GM18868 (cell line): ENCODE results near the gene SPAM1.
"Not testable (repeated sequence)": the region's sequence is repeated elsewhere in the genome, so short reads cannot be mapped to it uniquely, and the experiment has no call there.

Experiments
- ATAC-seq: cut with Tn5 transposase; IDR thresholded peaks from one replicate; pipeline ENCODE4 v1.9.1; 2021; ENCODE audit warnings: mild to moderate bottlenecking, moderate library complexity; ENCODE audit not compliant: unreplicated experiment

SPAM1 gene

DNA sequence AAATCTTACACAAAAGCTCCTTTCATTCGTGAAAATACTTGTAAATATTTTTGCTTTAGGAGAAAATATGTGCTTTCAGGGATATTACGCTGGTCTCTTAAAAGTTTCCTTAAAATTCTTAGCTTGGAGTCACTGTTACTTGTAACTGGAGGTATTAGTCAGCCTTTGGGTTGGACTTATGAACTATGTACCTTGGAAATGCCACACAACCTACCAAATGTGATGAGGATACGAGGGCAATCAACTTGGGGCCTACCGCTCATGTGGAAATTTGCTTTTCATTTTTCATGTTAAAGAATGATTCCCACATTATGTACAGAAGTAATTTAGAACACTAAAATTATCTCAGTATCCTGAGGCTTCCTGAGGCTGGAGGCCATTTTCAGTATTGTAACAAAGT lies 23.1 kb downstream of the SPAM1 start:
- ATAC-seq, result no peak

- no peak for ATAC-seq
Measured at GRCh38 chr7:123958186-123958703, 33.2 kb downstream of the SPAM1 start.

DNA sequence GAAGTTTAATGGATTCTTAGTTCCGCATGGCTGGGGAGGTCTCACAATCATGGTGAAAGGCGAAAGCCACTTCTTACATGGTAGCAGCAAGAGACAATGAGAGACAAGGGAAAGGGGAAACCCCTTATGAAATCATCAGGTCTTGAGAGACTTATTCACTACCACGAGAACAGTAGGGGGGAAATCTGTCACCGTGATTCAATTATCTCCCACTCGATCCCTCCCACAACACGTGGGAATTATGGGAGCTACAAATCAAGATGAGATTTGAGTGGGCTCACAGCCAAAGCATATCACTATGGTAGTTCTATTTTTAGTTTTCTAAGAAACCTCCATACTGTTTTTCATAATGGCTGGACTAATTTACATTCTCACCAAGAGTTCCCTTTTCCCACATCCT lies 36.7 kb downstream of the SPAM1 start:
- peak; percentile 53 for ATAC-seq

DNA sequence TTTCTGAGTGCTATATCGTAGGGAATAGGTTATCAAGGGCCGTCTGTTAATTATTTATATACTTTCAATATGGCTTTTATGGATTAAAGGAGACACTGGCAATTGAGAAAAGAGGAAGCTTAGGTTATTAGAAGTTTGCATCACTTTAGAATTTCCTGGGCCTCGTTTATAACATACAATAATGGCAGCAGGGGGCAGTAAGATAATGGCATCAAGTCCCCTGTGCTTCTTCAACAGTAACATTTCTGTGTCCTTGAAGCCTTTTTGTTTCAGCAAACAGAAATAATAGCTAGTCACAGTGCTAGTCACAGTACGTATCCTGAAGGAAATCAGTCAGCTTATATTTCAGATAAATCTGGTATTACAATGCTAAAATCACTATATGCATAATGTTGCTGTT lies 41.9 kb downstream of the SPAM1 start:
- peak; percentile 60 for ATAC-seq

- peak; percentile 58 for ATAC-seq
Measured at GRCh38 chr7:123972045-123972444, 47.0 kb downstream of the SPAM1 start.

- ATAC-seq, result no peak
Measured at GRCh38 chr7:123972831-123973230, 47.8 kb downstream of the SPAM1 start.

- peak; percentile 69 for ATAC-seq
Measured at GRCh38 chr7:123974326-123974908, 49.4 kb downstream of the SPAM1 start.

GRCh38 chr7:123975084-123975483 lies 50.0 kb downstream of the SPAM1 start:
- peak; percentile 41 for ATAC-seq

DNA sequence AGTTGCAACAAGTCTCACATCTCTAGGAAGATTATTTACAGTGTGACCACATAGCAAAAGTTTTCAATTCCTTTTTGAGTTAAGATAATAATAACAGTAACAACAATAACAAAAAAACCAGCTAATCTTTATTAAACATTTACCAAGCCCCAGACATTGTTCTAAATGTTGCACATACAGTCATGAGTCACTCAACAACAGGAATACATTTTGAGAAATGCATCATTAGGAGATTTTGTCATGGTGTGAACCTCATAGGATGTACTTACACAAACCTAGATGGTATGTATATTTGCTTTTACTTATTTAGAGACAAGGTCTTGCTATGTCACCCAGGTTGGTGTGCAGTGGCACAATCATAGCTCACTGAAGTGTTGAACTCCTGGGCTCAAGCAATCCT lies 52.0 kb downstream of the SPAM1 start:
- ATAC-seq, result no peak

DNA sequence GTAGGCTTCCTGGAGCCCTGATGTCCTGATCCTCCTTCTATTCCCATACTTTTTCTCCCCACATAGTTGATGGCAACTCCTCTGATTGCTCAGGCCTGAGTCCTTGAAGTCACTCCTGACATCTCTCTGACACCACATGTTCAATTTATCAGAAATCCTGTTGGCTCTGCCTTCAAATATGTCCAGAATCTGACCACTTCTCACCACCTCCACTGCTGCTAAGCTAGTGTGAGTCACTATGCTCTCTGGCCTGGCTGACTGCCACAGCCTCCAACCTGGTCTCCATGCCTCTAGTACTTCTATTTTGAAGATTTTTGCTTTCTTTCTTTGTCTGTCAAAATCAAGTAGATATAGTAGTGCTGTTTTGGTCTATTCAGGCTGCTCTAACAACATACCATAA lies 54.8 kb downstream of the SPAM1 start:
- ATAC-seq, result no peak

GRCh38 chr7:123987445-123987844 lies 62.4 kb downstream of the SPAM1 start:
- ATAC-seq, result no peak

DNA sequence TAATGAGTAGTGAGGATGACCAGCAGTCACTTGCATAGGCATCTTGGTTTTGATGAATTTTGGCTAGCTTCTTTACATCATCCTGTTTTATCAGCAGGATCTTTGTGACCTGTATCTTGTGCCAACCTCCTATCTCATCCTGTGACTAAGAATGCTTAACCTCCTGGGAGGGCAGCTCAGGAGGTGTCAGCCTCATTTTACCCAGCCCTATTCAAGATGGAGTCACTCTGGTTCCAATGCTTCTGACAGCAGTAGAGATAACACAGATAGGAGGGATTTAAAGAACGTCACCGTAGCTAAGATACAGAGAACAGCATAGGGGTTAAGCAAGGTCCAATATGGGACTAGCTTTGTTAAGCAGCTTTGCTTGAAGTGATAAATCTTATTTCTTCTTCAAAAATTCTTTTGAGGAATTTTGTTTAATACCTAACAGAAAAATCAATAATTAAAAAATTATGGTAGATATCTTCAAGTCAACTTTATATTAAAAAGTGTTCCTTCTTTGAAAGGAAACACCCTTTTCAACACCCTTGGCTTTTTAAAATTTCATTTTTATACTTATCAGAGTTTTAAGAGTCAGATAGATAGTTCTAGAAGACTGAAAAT lies 68.0 kb downstream of the SPAM1 start:
- no peak for ATAC-seq

DNA sequence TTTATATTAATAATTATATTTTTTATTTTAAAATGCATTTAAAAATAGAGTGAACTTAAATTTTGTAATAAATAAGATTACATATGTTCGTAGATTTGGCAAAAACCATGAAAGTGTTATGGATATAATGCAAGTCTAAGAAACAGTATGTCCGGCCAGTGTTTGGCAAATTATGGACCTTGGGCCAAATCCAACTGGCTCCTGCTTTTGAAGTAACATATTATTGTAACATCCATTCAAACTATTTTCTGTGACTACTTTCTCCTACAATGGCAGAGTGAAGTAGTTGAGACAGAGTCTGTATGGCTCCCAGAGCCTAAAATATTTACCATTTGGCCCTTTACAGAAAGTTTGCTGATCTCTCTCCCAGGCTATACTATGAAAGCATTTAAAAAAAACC lies 69.0 kb downstream of the SPAM1 start:
- ATAC-seq, result no peak

DNA sequence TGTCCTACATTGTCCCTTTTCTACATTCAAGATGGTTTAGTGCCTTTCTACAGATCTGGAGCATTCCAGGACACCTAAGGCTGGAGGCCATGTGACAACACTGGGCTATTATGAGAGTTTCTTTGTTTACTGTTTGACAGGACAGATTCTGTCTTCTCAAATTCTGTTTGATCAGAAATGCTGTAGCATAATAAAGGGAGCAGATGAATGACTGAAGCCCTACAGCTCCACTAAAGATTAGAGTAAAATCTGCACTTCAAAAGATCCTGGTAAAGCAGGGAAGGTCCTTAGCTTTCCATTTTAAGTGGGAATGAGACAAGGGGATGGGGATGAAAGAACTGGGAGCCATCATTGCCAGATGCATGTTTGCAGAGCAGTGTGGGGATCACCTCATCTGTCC lies 69.4 kb downstream of the SPAM1 start:
- peak; percentile 22 for ATAC-seq

DNA sequence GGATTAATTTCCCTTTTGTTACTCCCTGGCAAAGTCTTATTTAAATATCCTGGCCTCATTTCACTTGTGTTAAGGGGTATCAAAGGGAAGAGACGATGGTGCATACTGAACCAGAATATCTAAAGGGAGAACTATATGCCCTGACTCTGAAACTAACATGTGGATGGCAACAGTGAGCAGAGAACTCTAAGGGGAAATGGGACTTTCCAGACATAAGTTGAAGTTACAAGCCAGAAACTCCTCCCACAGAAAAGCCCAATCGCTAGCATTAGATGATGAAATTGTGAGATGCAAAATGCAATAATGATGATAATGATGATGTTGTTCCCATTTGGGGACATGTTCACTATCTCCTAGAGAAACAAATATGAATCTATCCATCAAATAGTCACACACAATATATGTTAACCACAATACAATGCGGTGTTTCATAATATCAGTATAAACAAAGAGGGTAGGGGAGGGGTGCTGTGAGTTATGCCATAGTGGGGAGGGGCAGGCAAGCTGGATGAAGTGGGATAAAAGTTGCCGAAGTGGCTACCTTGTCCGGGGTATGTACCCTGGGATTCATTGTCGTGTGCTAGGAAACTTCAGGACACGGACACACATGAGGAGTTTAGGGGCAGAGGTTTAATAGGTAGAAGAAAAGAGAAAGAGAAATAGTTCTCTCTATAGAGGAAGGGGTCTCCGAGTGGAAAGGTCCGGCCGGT lies 70.7 kb downstream of the SPAM1 start:
- peak; percentile 96 for ATAC-seq

DNA sequence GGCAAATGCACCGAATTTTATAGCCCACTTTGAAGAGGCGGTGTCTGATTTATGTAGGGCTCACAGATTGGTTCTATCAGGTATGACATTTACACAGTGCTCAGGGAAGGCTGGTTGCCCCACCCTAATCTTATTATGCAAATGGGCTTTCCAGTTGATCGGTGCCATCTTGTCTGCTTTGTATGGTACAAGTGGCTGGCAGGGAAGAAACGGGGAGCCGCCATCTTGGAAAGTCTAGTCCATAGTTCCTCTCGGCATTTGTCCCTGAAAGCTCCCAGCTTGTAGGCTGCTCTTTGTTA lies 71.2 kb downstream of the SPAM1 start:
- ATAC-seq, result no peak

GRCh38 chr7:123998921-123999320 lies 73.9 kb downstream of the SPAM1 start:
- ATAC-seq, result no peak

DNA sequence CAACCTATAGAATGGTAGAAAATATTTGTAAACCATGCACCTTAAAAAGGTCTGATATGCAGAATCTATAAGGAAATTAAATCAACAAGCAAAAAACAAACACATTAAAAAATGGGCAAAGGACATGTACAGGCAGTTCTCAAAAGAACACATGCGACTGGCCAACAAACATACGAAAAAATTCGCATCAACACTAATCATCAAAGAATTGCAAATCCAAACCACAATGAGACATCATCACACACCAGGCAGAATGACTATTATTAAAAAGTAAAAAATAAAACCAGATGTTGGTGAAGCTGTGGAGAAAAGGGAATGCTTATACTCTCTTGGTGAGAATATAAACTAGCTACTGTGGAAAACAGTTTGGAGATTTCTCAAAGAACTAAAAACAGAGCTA lies 74.7 kb downstream of the SPAM1 start:
- no peak for ATAC-seq

DNA sequence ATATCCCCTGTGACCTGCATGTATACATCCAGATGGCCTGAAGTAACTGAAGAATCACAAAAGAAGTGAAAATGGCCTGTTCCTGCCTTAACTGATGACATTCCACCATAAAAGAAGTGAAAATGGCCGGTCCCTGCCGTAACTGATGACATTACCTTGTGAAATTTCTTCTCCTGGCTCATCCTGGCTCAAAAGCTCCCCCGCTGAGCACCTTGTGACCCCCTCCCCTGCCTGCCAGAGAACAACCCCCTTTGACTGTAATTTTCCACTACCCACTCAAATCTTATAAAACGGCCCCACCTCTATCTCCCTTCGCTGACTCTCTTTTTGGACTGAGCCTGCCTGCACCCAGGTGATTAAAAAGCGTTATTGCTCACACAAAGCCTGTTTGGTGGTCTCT lies 83.3 kb downstream of the SPAM1 start:
- ATAC-seq, result not testable (repeated sequence)

DNA sequence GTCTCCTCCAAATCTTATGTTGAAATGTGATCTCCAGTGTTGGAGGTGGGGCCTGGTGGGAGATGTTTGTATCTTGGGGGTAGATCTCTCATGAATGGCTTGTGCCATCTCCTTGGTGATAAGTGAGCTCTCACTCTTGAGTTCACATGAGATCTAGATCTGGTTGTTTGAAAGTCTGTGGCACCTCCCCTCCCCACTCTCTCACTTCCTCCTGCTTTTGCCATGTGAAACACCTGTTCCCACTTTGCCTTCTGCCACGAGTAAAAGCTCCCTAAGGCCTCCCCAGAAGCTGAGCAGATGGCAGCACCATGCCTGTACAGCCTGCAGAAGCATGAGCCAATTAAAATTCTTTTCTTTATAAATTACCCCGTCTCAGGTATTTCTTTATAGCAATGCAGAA lies 84.3 kb downstream of the SPAM1 start:
- peak; percentile 58 for ATAC-seq
